Erythroblast (primary cell): ENCODE measurements around the gene NCBP2.
"Not testable (repeated sequence)": the region's sequence is repeated elsewhere in the genome, so short reads cannot be mapped to it uniquely, and the experiment has no call there.

Source experiments
- DNase-seq, 2 experiments: peaks; one replicate each; lab custom pipeline; 2025; lab: John Stamatoyannopoulos, UW
- GATA1 ChIP-seq: IDR thresholded peaks from 2 replicates; pipeline ENCODE4 v1.6.1; 2011; ENCODE audit warnings: low read depth, mild to moderate bottlenecking, control low read depth, low read length, moderate library complexity
- POLR2A ChIP-seq: IDR thresholded peaks from 2 replicates; pipeline ENCODE4 v1.6.1; 2011; ENCODE audit warnings: mild to moderate bottlenecking, low read length

NCBP2 gene

GRCh38 chr3:196963631-196963953, 21.3 kb upstream of the NCBP2 start:
- no peak for DNase-seq

GRCh38 chr3:196962930-196963630, 20.8 kb upstream of the NCBP2 start:
- TF ChIP-seq GATA1 (no peak), POLR2A (no peak)
- no peak for DNase-seq

More at GRCh38 chr3:196963631-196963953, 21.3 kb upstream of the NCBP2 start:
- TF ChIP-seq POLR2A (no peak), GATA1 (no peak)

GRCh38 chr3:196962108-196962929, 20.0 kb upstream of the NCBP2 start:
- DNase-seq = no peak
- TF ChIP-seq GATA1 = no peak
- no peak for TF ChIP-seq POLR2A

- TF ChIP-seq GATA1 (no peak), POLR2A (no peak)
- no peak for DNase-seq
Observed at GRCh38 chr3:196954832-196955231, 12.5 kb upstream of the NCBP2 start.

- no peak for DNase-seq
- TF ChIP-seq GATA1 = no peak
Observed at GRCh38 chr3:196951371-196951770, 9.0 kb upstream of the NCBP2 start.

GRCh38 chr3:196949750-196950149, 7.4 kb upstream of the NCBP2 start:
- TF ChIP-seq POLR2A = no peak
- no peak for TF ChIP-seq GATA1
- DNase-seq = no peak

GRCh38 chr3:196949285-196949619, 6.9 kb upstream of the NCBP2 start:
- no peak for DNase-seq
- TF ChIP-seq POLR2A (no peak), GATA1 (no peak)

GRCh38 chr3:196948442-196949284, 6.3 kb upstream of the NCBP2 start:
- peak; percentile 15 to 25 for DNase-seq
- TF ChIP-seq POLR2A (no peak), GATA1 (no peak)

- TF ChIP-seq GATA1 (no peak), POLR2A (no peak)
- DNase-seq = no peak
Observed at GRCh38 chr3:196947860-196948441, 5.6 kb upstream of the NCBP2 start.

GRCh38 chr3:196947136-196947859, 5.0 kb upstream of the NCBP2 start:
- DNase-seq = peak in 1 of 2 experiments; percentile 9
- TF ChIP-seq POLR2A = no peak
- TF ChIP-seq GATA1 = no peak

- DNase-seq = not testable (repeated sequence)
Observed at GRCh38 chr3:196944037-196944790, 1.9 kb upstream of the NCBP2 start.

GRCh38 chr3:196942915-196943277, 568 bp upstream of the NCBP2 start:
- no peak for TF ChIP-seq GATA1
- no peak for TF ChIP-seq POLR2A
- peak in 1 of 2 experiments; percentile 61 for DNase-seq
